ENCODE measurements around the gene PRLR.

DNA sequence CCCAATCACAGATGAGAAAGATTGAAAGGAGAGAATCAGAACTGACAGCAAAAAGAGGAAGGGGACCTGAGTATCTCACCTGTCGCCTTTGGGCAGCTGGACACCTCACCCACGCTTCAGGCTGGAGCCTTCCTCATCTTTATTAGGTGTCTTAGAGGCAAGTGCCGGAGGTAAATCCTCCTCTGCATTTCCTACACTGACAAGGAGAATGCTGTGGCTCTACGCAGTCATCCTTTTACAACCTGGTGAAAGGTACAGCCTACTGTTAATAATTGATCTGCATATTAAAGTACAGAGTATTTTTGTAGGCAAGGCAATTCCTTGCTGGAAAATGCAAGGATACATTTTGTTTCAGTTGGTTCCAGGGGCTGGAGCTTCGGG is 34.8 kb downstream of the PRLR start:
- TF ChIP-seq, protein P1, sequence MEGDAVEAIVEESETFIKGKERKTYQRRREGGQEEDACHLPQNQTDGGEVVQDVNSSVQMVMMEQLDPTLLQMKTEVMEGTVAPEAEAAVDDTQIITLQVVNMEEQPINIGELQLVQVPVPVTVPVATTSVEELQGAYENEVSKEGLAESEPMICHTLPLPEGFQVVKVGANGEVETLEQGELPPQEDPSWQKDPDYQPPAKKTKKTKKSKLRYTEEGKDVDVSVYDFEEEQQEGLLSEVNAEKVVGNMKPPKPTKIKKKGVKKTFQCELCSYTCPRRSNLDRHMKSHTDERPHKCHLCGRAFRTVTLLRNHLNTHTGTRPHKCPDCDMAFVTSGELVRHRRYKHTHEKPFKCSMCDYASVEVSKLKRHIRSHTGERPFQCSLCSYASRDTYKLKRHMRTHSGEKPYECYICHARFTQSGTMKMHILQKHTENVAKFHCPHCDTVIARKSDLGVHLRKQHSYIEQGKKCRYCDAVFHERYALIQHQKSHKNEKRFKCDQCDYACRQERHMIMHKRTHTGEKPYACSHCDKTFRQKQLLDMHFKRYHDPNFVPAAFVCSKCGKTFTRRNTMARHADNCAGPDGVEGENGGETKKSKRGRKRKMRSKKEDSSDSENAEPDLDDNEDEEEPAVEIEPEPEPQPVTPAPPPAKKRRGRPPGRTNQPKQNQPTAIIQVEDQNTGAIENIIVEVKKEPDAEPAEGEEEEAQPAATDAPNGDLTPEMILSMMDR (IDR thresholded peaks at IDR 0.05; ENCODE audit: low read depth, low read length, poor library complexity, severe bottlenecking), result no peak
- no peak for TF ChIP-seq EZH2phosphoT487 (IDR thresholded peaks at IDR 0.05; ENCODE audit: borderline replicate concordance, low read length)

Data from DOHH2 (cell line).